Stimulated activated CD4-positive, alpha-beta T cell treated with anti-CD3 and anti-CD28 coated beads, Interleukin-1b, Interleukin-23, amount 100 ng/mL, for 48 hours (primary cell): ENCODE measurements around the gene HPS6.

ENCODE experiments used
- DNase-seq: peaks from one replicate; pipeline ENCODE4 v3.0.0-alpha.2; 2020

The HPS6 gene

DNA sequence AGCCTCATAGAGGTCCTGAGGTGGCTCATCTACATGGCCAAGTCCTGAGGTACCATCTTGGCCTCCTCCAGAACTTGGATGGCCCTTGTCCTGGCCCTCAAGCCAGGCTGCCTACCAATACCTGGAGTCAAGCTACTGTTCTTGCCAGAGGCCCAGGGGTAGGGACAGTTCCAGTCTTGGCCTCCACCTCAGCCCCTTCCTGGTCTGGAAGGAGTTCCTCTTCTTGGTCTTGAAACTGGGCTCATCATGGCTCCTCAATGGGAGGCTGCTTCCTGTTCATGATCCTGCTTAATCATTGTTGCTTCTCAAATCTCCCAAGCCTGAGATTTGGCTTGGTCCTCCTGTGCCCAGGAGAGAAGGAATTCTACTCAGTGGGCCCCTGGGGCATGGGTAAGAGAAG lies 3.9 kb downstream of the HPS6 start:
- no peak for DNase-seq

DNA sequence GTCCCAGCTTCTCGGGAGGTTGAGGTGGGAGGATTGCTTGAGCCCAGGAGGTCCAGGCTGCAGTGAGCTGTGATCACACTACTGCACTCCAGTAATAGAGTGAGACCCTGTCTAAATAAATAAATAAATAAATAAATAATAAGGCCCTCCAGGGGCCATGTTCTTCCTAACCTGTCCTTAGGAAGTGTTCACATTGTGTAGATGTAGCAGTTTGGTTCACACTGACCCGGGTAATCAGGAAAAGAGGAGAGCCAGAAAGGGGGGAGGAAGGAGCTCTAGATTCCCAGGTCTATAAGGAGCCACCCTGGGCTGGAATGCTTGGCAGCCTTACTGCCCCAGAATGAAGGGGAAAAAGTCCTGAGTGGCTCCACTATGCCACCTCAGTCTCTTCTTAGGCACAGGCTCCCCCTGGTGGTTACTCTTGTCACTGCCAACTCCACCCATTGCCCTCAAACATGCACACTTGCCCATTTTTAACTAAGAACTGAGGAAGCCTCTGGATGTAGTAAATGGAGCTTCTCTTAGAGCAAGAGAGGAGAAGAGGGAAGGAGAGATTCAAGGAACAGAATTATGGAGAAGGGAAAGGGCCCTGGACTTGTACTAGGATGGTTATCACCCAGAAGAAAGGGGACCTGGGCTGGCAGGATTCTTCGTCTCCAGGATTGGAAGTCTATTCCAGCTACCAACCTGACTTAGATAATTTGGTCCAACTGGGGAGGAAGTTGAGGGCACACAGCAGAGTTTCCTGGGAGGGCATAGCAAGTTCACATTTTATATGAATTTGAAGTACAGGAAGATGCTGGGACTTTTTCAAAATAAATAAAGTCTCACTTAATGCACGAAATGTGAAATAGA lies 7.8 kb downstream of the HPS6 start:
- DNase-seq: peak; percentile 76

- DNase-seq: no peak
Observed at GRCh38 chr10:102083541-102083940, 18.4 kb downstream of the HPS6 start.

DNA sequence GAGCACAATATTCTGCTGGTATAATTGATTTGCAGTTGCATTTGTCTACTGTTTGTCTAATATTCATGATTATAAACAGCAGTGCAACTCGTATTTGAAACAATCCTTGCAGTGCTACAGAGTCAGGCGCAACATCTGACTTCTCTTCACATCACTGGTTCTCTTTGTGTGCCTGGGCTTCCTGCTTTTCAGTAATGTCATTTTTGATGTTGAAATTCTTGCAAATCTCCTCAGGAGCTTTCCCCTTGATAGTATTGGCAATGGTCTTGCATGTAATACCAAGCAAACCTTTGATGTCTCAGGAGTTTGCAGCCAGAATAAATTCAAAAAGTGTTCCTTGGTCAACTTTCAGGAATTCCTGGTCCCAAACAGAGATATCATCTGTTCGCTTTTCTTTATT lies 20.2 kb downstream of the HPS6 start:
- no peak for DNase-seq

GRCh38 chr10:102086196-102086595 lies 21.0 kb downstream of the HPS6 start:
- DNase-seq: no peak

GRCh38 chr10:102090772-102091171 lies 25.6 kb downstream of the HPS6 start:
- no peak for DNase-seq

DNA sequence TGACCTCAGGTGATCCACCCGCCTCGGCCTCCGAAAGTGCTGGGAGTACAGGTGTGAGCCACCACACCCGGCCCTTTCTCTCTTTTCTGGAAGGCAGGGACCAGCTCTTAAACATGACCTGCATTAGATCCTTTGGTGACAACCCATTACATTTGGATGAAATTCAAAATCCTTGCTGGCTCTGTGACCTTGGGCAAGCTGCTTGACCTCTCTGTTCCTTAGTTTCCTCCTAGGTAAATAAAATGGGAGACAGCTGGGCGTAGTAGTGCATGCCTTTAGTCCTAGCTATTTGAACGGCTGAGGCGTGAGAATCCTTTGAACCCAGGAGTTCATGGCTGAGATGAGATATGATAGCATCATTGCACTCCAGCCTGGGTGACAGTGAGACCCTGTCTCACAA lies 31.3 kb downstream of the HPS6 start:
- no peak for DNase-seq

DNA sequence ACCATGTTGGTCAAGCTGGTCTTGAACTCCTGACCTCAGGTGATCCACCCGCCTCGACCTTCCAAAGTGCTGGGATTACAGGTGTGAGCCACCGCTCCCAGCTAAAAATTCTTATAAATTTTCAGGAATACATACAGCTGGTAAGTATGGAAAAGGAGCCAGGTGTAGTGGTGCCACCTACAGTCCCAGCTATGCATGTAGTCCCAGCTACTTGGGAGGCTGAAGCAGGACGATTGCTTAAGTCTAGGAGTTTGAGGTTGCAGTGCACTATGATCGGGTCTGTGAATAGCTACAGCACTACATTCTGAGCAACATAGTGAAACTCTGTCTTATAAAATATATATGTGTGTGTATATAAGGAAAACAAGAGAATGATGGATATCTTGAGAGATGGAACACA lies 36.0 kb downstream of the HPS6 start:
- DNase-seq: no peak

- DNase-seq: no peak
Observed at GRCh38 chr10:102102421-102102820, 37.3 kb downstream of the HPS6 start.

- DNase-seq: no peak
Observed at GRCh38 chr10:102106998-102107397, 41.8 kb downstream of the HPS6 start.

DNA sequence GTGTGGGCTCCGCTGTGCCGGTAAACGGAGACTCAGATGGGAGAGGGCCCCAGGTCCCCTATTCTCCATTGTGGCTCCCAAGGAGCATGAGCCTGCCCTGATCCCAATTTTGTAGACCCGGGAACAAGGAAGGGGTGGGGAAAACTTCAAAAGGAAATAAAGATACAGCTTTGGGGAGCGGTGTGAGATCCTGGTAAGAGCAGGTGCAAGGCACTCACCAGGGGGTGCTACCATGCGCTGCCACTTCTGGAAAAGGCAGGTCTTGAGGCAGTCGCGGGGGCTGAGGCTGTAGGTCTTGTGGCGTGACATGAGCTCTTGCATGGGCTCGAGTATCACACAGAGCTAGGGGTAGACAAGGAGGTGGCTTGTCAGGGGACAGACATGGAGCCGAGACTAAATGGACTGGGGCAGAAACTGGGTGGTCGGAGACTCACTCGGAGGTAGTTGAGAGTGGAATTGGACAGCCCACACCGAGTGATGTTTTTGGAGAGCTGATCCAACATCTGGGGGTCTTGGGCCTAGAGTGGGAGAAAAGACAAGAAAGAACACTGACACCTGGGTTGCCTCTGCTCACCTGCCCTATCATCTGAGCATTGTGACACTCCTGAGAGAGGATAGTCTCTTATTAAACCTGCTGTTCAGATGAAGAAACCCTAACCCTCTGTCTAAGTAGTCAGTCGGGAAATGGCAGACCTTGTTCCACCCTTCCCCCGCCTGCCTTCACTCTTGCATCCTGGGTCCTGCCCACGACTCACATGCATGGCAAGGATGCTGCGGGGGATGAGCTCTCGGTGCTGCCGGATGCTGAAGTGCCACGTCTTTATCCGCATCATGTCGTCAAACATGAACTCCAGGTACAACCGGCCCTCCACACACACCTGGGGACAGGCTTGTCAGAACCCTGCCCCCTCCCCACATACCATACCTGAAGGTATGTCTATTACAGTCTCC lies 44.3 kb downstream of the HPS6 start:
- no peak for DNase-seq

GRCh38 chr10:102111276-102111675 lies 46.1 kb downstream of the HPS6 start:
- no peak for DNase-seq

- DNase-seq: no peak
Observed at GRCh38 chr10:102112210-102112817, 47.2 kb downstream of the HPS6 start.

DNA sequence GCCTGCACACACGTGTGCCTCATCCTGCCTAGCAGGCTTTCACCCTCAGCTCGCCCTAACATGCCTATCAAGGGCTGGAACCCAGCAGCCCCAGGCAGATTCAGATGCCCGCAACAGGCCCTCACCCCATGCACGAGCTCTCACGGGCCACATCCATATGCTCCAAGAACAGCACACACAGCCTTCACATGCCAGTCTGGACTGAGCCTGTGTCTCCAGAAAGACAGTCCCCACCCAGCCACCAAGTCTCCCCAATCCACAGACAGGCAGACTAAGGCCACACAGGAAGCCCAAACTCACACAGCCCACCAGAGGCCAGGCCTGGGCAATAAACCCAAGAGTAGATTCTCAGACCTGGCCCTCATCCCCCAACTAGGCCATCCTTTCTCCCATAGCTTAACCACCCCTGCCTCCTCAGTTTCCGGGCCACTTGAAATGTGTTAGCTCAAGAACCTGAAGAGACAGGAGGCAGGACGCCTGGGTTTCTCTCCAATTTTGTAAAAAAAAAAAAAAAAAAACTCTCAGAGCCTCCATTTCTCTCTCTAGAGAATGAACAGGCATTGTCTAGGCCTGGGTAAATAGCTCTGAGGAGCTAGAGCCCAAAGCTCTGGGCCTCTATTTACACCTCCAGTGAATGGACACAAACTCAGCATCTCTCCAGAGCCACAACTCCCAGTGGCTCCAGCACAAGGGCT lies 48.3 kb downstream of the HPS6 start:
- DNase-seq: no peak

GRCh38 chr10:102113956-102114857 lies 49.1 kb downstream of the HPS6 start:
- DNase-seq: no peak

GRCh38 chr10:102114861-102115618 lies 49.9 kb downstream of the HPS6 start:
- DNase-seq: peak; percentile 85

DNA sequence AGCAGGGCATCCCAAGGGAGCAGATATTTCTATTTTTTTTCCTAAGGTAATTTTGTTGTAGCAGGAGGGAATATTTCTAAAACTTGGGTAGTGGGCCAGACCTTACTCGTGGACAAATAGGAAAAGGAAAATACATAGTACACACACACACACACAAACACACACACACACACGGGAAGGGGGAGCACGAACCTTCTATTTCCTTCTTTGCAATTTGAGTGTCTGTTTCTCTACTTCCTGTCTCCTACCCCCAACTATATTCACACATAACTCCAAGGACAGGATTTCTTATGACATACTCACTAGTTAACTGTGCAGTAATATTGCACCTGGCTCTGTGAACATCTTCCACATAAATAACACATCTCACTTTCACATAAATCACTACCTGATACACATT lies 50.6 kb downstream of the HPS6 start:
- no peak for DNase-seq

- no peak for DNase-seq
Observed at GRCh38 chr10:102116656-102117055, 51.5 kb downstream of the HPS6 start.
